ENCODE results near the gene FITM2. TPM values are rescaled to one million over a fixed set of nuclear protein-coding genes. Genes with fewer than 3 reads are reported as not detected.

The FITM2 gene
- total and polyA plus RNA-seq, 9 donors = 6.2 to 7.1 (median 6.7) TPM

GRCh38 chr20:44268802-44269201, 42.2 kb downstream of the FITM2 start:
- Histone ChIP-seq H3K9me3 (replicated peaks; ENCODE audit: control insufficient read depth, low read depth, low read length) (peaks cover 2% of the 10 kb centered on the region), H3K27me3 (ENCODE audit: control insufficient read depth, insufficient read depth, low read length) (no peaks in the 10 kb centered on the region), H3K27ac (ENCODE audit: low read length) (no peak overlapping the region), H3K4me1 (ENCODE audit: control insufficient read depth, insufficient read depth, low read length) (no peaks in the 10 kb centered on the region), H3K4me3 (ENCODE audit: low read length) (no peak overlapping the region), H3K36me3 (ENCODE audit: control insufficient read depth, insufficient read depth, low read length) (no peaks in the 10 kb centered on the region)
- no peak for DNase-seq
- no CpG with 5 or more reads among the region's 5 CpGs for WGBS (ENCODE audit: insufficient coverage)

GRCh38 chr20:44264287-44264686, 46.7 kb downstream of the FITM2 start:
- Histone ChIP-seq H3K36me3 (ENCODE audit: control insufficient read depth, insufficient read depth, low read length) (no peaks in the 10 kb centered on the region), H3K4me3 (ENCODE audit: low read length) (no peak overlapping the region), H3K27ac (ENCODE audit: low read length) (no peak overlapping the region), H3K9me3 (replicated peaks; ENCODE audit: control insufficient read depth, low read depth, low read length) (no peaks in the 10 kb centered on the region), H3K4me1 (ENCODE audit: control insufficient read depth, insufficient read depth, low read length) (no peaks in the 10 kb centered on the region), H3K27me3 (ENCODE audit: control insufficient read depth, insufficient read depth, low read length) (no peaks in the 10 kb centered on the region)
- 17% methylated on average over 1 of the region's 5 CpGs for WGBS (ENCODE audit: insufficient coverage)
- DNase-seq = no peak

- no peaks in the 10 kb centered on the region for H3K27me3 ChIP-seq (ENCODE audit: control insufficient read depth, insufficient read depth, low read length)
- H3K27ac ChIP-seq (ENCODE audit: low read length) = no peak overlapping the region
- H3K4me3 ChIP-seq (ENCODE audit: low read length) = no peak overlapping the region
- no peaks in the 10 kb centered on the region for H3K9me3 ChIP-seq (replicated peaks; ENCODE audit: control insufficient read depth, low read depth, low read length)
- no peaks in the 10 kb centered on the region for H3K4me1 ChIP-seq (ENCODE audit: control insufficient read depth, insufficient read depth, low read length)
- DNase-seq = no peak
- 81% methylated on average over 28 of the region's 28 CpGs for WGBS (ENCODE audit: insufficient coverage)
- H3K36me3 ChIP-seq (ENCODE audit: control insufficient read depth, insufficient read depth, low read length) = no peaks in the 10 kb centered on the region
Measured at GRCh38 chr20:44258226-44258890, 52.6 kb downstream of the FITM2 start.

DNA sequence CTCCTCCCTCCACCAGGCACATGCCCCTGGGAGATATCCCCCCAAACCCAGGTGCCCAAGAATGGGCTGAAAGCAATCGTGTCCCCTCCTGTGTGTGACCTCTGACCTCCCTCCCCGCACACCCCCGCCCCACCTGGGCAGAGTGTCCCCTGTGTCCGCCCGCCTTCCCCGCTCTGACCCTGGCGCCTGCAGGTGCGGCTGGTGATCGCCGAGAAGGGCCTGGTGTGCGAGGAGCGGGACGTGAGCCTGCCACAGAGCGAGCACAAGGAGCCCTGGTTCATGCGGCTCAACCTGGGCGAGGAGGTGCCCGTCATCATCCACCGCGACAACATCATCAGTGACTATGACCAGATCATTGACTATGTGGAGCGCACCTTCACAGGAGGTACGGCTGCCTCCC, 54.0 kb downstream of the FITM2 start:
- DNase-seq = no peak
- 81% methylated on average over 21 of the region's 21 CpGs for WGBS (ENCODE audit: insufficient coverage)
- Histone ChIP-seq H3K4me3 (ENCODE audit: low read length) (no peak overlapping the region), H3K9me3 (replicated peaks; ENCODE audit: control insufficient read depth, low read depth, low read length) (no peaks in the 10 kb centered on the region), H3K4me1 (ENCODE audit: control insufficient read depth, insufficient read depth, low read length) (no peaks in the 10 kb centered on the region), H3K27me3 (ENCODE audit: control insufficient read depth, insufficient read depth, low read length) (no peaks in the 10 kb centered on the region), H3K36me3 (ENCODE audit: control insufficient read depth, insufficient read depth, low read length) (no peaks in the 10 kb centered on the region), H3K27ac (ENCODE audit: low read length) (no peak overlapping the region)

DNA sequence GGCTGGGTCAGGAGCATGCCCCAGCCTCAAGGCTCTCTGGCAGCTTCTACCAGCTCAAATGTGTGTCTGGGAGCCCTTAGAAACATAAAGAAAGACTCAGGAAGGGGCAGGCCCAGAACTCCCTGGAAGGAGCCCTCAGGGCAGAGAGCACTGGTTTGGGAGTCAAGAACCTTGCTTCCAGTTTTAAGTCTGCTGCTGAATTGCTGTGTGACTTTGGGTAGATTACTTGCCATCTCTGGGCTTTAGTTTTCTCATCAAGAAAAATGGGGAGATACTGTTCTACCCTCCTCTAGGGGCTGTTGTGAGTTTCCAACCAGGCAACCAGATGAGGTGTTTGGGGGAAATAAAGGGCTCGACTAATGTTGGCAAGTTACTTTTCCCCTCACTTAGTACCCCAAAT, 55.1 kb downstream of the FITM2 start:
- Histone ChIP-seq H3K27me3 (ENCODE audit: control insufficient read depth, insufficient read depth, low read length) (no peaks in the 10 kb centered on the region), H3K4me1 (ENCODE audit: control insufficient read depth, insufficient read depth, low read length) (no peaks in the 10 kb centered on the region), H3K27ac (ENCODE audit: low read length) (no peak overlapping the region), H3K9me3 (replicated peaks; ENCODE audit: control insufficient read depth, low read depth, low read length) (no peaks in the 10 kb centered on the region), H3K4me3 (ENCODE audit: low read length) (no peak overlapping the region), H3K36me3 (ENCODE audit: control insufficient read depth, insufficient read depth, low read length) (no peaks in the 10 kb centered on the region)
- no peak for DNase-seq
- no CpG with 5 or more reads among the region's 1 CpG for WGBS (ENCODE audit: insufficient coverage)

GRCh38 chr20:44254073-44254472, 56.9 kb downstream of the FITM2 start:
- no peak for DNase-seq
- Histone ChIP-seq H3K27me3 (ENCODE audit: control insufficient read depth, insufficient read depth, low read length) (no peaks in the 10 kb centered on the region), H3K4me1 (ENCODE audit: control insufficient read depth, insufficient read depth, low read length) (no peaks in the 10 kb centered on the region), H3K36me3 (ENCODE audit: control insufficient read depth, insufficient read depth, low read length) (no peaks in the 10 kb centered on the region), H3K4me3 (ENCODE audit: low read length) (no peak overlapping the region), H3K27ac (ENCODE audit: low read length) (no peak overlapping the region), H3K9me3 (replicated peaks; ENCODE audit: control insufficient read depth, low read depth, low read length) (no peaks in the 10 kb centered on the region)
- WGBS (ENCODE audit: insufficient coverage) = 90% methylated on average over 5 of the region's 8 CpGs

DNA sequence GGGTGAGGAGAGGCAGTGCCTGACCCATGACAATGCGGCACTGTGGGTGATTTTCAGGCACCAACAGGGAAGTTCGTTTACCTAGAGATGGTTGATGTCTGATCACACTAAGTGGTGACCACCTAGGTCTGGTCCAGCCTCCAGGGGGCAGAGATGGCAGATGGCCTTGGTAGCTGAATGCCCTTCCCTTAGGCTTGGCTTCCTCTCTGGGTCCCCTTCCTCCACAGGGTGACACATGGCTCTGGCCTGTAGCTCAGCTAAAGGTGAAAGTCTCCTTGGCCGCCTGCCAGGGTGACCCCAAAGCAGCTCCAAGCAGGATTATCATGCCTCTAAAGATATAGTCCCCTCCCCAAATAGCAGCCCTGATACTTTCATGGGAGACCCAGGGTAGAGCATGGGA, 57.5 kb downstream of the FITM2 start:
- 42% methylated on average over 2 of the region's 3 CpGs for WGBS (ENCODE audit: insufficient coverage)
- no peaks in the 10 kb centered on the region for H3K36me3 ChIP-seq (ENCODE audit: control insufficient read depth, insufficient read depth, low read length)

More for the DNA sequence above, 57.5 kb downstream of the FITM2 start:
- no peak overlapping the region for H3K4me3 ChIP-seq (ENCODE audit: low read length)
- H3K27ac ChIP-seq (ENCODE audit: low read length) = no peak overlapping the region
- H3K9me3 ChIP-seq (replicated peaks; ENCODE audit: control insufficient read depth, low read depth, low read length) = no peaks in the 10 kb centered on the region
- H3K27me3 ChIP-seq (ENCODE audit: control insufficient read depth, insufficient read depth, low read length) = no peaks in the 10 kb centered on the region
- DNase-seq = no peak
- H3K4me1 ChIP-seq (ENCODE audit: control insufficient read depth, insufficient read depth, low read length) = no peaks in the 10 kb centered on the region

Other genes starting within 250 kb of the FITM2 start
- 76.8 TPM for gene JPH2, start 124.0 kb downstream of the FITM2 start, total RNA-seq
- 100 to 1,000 TPM in 2 of 8 donors, 10 to 100 TPM in 6; 55.5 to 110 (median 83.1) TPM for gene JPH2, start 124.0 kb downstream of the FITM2 start, polyA plus RNA-seq (ENCODE audit: insufficient read depth in 1 of 8, insufficient read length in 8 of 8, low replicate concordance in 1 of 8)
- gene OSER1, start 100.4 kb downstream of the FITM2 start, total RNA-seq = 27.8 TPM
- 10 to 100 TPM; 24.3 to 31.0 (median 27.1) TPM for gene OSER1, start 100.4 kb downstream of the FITM2 start, polyA plus RNA-seq (ENCODE audit: insufficient read depth in 1 of 8, insufficient read length in 8 of 8, low replicate concordance in 1 of 8)
- 0.18 TPM for gene GDAP1L1, start 63.9 kb downstream of the FITM2 start, total RNA-seq
- under 1 TPM in 7 of 8 donors, not detected in 1; 0.06 to 0.89 (median 0.27) TPM for gene GDAP1L1, start 63.9 kb downstream of the FITM2 start, polyA plus RNA-seq (ENCODE audit: insufficient read depth in 1 of 8, insufficient read length in 8 of 8, low replicate concordance in 1 of 8)
- gene R3HDML, start 25.8 kb upstream of the FITM2 start, total RNA-seq = not detected
- not detected for gene R3HDML, start 25.8 kb upstream of the FITM2 start, polyA plus RNA-seq (ENCODE audit: insufficient read depth in 1 of 8, insufficient read length in 8 of 8, low replicate concordance in 1 of 8)
- under 0.01 TPM for gene HNF4A, start 44.5 kb upstream of the FITM2 start, total RNA-seq
- 10 to 100 TPM in 1 of 8 donors, 1 to 10 TPM in 1, under 1 TPM in 5, not detected in 1; 0.03 to 11.1 (median 0.11) TPM for gene HNF4A, start 44.5 kb upstream of the FITM2 start, polyA plus RNA-seq (ENCODE audit: insufficient read depth in 1 of 8, insufficient read length in 8 of 8, low replicate concordance in 1 of 8)
- 3.3 TPM for gene TTPAL, start 164.7 kb upstream of the FITM2 start, total RNA-seq
- gene TTPAL, start 164.7 kb upstream of the FITM2 start, polyA plus RNA-seq (ENCODE audit: insufficient read depth in 1 of 8, insufficient read length in 8 of 8, low replicate concordance in 1 of 8) = 1 to 10 TPM; 4.5 to 7.5 (median 5.5) TPM
- 27.5 TPM for gene SERINC3, start 210.9 kb upstream of the FITM2 start, total RNA-seq
- 10 to 100 TPM; 41.3 to 50.0 (median 44.8) TPM for gene SERINC3, start 210.9 kb upstream of the FITM2 start, polyA plus RNA-seq (ENCODE audit: insufficient read depth in 1 of 8, insufficient read length in 8 of 8, low replicate concordance in 1 of 8)